Heart left ventricle (tissue), 13 donors: ENCODE data around the gene CASZ1.

Experiments used
- POLR2A ChIP-seq, 2 donors: fragments of 450-650 bp; IDR thresholded peaks; one replicate each; pipeline ENCODE4 v1.6.1; 2017; ENCODE audit warnings: antibody characterized with exemption in 2 of 2, mild to moderate bottlenecking in 2 of 2, moderate library complexity in 2 of 2
- TF ChIP-seq, protein P1 (sequence below), 12 donors: fragments of 200-600 bp; sonication (generic) in 4 of 12; IDR thresholded peaks; one replicate each; pipeline versions ENCODE4 v1.5.0 to v1.8.0; 2018 to 2022; ENCODE audit warnings: antibody characterized with exemption in 12 of 12, mild to moderate bottlenecking in 5 of 12
- donor health status: ischemic (EF 13 %, LVEDD 7.1; RV severe dilation, severe dysfunction).
- donor health status: DM: no; HTN: yes; CAD: no.
- donor health status: DM: no; HTN: no; CAD: no.
- donor health status: ischemic (EF 25% LVEDD 6.9; RV normal size, moderate dysfunction).
- donor health status: ischemic (EF 25% LVEDD 5.7; RV mildly dilated, moderate dysfunction).
- donor health status: ischemic (EF 35%, LVEDD 5.7; RV mildly dilated, moderate dysfunction).
- donor health status: nonischemic (EF 11% LVEDD 7.7; RV severe dilation, severe dysfunction).
- donor health status: DM: yes; HTN: yes; CAD: no.
- donor health status: PGD.
- donor health status: ischemic (EF 29% LVEDD 5.4; RV normal size, mild dysfunction).
- donor health status: nonischemic (EF 23%, LVEDD 6.1; RV moderate dilation, normal function).

DNA sequence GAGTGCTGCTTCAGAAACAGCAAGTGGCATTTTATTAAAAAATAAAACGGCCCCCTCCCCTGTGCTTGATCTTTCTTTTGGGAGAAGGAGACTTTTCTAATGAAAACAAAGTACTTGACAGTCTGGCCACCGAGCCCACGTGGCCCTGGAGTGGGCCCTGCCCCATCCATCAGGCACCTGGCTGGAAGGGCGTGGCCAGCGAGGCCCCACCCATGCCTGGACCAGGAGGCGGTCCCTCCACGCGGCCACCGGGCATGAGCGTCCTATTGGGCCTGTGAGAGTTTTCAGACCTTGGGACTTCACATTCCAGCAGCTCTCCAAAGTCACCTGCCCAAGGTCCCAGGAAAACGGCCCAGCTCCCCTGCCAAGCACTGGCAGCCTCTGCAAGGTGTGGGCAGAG is 144.7 kb downstream of the CASZ1 start:
- TF ChIP-seq, protein P1, sequence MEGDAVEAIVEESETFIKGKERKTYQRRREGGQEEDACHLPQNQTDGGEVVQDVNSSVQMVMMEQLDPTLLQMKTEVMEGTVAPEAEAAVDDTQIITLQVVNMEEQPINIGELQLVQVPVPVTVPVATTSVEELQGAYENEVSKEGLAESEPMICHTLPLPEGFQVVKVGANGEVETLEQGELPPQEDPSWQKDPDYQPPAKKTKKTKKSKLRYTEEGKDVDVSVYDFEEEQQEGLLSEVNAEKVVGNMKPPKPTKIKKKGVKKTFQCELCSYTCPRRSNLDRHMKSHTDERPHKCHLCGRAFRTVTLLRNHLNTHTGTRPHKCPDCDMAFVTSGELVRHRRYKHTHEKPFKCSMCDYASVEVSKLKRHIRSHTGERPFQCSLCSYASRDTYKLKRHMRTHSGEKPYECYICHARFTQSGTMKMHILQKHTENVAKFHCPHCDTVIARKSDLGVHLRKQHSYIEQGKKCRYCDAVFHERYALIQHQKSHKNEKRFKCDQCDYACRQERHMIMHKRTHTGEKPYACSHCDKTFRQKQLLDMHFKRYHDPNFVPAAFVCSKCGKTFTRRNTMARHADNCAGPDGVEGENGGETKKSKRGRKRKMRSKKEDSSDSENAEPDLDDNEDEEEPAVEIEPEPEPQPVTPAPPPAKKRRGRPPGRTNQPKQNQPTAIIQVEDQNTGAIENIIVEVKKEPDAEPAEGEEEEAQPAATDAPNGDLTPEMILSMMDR (IDR thresholded peaks at IDR 0.05): no peak
- no peak for TF ChIP-seq POLR2A (IDR thresholded peaks at IDR 0.05)
